NCI-H2029 treated with DMSO at 0.1 percent for 48 hours (cell line): Measurements from ENCODE around the gene NRAP.

ENCODE experiments used
- DNase-seq: peaks from one replicate; lab custom pipeline; 2025; lab: John Stamatoyannopoulos, UW

Gene NRAP

DNA sequence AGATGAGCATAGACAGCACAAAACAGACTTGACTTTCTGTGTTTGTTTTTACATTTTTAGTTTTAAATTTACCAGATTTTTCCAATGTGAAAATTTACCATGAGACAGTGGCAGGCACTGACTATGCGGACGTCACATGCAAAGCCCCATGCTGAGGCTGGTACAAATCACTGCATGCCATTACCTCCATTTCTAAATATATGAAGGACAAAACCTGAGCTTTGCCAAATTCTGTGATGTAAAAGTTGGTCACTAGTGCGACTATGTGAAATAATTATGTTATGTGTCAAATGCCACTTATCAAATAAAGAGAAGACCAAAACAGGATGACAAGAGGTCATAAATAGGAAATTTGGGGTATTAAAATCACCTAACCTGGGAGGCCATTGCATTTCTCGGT lies 22.1 kb downstream of the NRAP start:
- no peak for DNase-seq

DNA sequence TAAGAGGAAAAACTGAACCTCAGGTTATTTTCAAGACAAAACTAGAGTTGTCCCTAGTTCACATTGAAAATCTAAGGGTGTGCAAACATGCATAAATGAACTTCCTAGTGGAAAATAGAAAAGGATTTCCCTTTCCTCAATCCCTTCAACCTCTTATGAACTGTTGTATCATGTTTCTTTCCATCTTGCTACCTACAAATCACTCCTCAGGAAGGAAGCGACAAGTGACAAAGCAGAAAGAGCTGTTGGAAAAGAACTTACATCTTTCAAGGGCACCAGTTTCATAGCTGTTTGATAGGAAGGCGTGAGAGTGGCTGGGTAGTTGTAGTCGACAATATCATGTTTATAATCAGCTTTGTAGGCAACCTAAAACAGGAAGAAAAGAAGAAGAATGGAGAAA lies 23.9 kb downstream of the NRAP start:
- DNase-seq: no peak

GRCh38 chr10:113631684-113632367 lies 32.0 kb downstream of the NRAP start:
- DNase-seq: no peak

- no peak for DNase-seq
Measured at GRCh38 chr10:113630929-113631533, 32.8 kb downstream of the NRAP start.

DNA sequence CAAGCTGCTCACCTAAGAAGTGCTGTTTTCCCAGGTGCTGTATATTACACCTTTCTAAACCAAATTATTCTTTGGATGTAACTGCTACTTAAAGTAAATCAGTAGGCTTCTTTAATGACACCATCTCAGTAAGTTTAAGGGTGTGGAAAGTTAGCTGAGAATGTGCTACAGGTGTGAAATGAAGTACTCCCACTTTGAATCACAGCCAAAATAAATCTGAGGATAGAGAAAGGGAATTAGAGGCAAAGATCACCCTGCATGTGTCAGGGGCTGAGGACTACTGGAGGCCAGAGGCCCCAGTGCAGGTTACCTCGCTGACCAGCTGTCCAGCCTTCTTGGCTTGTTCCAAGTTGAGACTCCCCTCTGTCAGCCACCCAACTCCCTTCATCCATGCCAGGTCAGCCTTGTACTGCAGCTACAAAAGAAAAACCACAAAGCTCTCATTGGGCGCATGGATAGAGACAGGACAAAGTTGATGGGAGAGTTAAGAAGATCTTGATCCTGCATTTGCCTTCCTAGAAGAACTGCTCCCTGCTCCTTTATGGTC lies 35.2 kb downstream of the NRAP start:
- no peak for DNase-seq

- no peak for DNase-seq
Measured at GRCh38 chr10:113627836-113628235, 36.0 kb downstream of the NRAP start.

GRCh38 chr10:113626809-113627355 lies 37.0 kb downstream of the NRAP start:
- DNase-seq: no peak

DNA sequence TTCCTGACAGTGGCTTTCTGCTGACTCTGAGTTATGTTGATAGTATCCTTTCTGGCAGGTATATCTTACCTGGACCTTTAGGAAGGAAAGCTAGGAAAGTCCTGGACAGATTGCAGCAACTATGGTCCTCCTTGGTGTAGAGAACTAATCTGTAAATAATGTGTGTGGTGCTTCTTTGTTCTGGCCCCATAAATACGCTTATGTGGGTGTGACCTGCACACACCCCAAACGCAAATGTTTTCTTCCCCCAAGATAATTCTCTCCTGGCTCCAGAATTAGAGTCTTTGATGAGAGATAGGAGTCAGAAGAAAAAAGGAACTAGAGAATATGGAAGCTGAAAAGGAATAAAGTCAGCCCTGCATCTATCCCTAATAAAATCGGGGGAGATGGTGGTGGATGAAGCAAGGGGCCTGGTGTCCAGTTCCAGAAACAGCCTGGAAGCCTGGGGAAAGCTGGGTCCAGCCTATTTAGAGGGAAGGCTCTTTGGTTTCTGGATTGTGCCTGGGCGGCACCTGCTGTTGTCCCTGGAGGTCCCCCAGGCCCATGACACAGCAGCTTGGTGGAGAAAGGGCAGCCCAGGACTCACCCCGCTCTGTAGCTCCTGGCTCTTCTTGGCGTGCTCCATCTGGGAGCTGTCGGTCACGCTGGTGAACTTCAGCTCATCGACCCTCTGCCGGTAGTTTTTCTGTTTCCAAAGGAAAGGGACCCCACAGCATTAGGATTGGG lies 38.2 kb downstream of the NRAP start:
- DNase-seq: no peak

- DNase-seq: no peak
Measured at GRCh38 chr10:113622831-113623230, 41.0 kb downstream of the NRAP start.

DNA sequence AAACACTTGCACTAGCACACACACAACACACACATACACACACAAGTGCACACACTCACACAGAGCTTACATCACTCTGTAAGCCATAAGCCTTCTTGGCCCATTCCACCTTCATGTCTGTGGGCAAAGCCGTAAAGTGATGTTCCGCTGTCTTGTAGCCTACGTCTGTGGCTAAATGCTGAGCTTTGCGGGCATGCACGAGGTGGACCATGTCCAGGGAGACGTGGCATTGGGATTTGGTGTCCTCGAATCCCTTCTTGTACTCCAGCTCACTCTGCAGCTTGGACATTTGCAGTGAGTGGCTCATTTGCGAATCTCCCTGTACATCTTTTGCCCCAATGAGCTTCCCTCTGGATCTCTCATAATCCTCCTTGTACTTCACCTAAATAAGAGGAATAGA lies 42.0 kb downstream of the NRAP start:
- no peak for DNase-seq

- no peak for DNase-seq
Measured at GRCh38 chr10:113620936-113621335, 42.9 kb downstream of the NRAP start.

DNA sequence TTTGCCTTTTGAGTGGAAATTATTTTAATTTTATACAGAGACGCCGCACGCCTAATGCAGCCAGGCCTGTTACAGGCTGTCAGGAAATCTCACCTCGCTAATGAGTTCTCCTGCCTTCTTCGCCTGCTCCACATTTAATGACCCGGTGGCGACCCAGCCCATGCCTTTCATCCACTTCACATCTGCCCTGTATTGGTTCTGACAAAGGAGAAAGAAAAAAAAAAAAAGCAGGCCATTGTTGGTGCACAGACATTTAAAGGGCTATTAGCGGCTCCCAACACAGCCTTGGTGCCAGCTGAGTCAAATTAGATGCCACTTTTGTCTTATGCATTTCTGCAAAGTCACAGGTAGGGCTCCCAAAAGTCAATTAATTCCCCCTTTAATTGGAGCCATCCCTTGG lies 43.3 kb downstream of the NRAP start:
- DNase-seq: no peak

DNA sequence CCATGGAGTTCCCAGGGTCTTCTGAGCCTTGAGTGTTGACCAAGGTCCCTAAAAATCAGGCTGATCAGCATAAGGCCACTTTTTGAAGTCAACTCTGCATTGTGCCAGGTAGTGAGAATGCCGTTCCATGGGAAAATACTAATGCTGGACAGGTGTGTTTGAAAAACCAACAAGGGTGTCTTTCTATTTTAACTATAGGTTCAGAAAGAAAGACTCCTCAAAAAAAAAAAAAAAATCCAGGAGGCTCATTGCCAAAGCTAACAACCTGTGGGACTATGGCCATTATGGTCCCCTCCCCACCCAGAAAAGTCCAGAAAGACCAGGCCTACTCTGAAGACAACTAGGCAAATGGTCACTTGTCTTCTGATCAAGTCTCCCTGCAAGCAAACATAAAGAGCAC lies 44.4 kb downstream of the NRAP start:
- DNase-seq: no peak

- no peak for DNase-seq
Measured at GRCh38 chr10:113618338-113618737, 45.5 kb downstream of the NRAP start.

GRCh38 chr10:113617086-113617485 lies 46.8 kb downstream of the NRAP start:
- no peak for DNase-seq

DNA sequence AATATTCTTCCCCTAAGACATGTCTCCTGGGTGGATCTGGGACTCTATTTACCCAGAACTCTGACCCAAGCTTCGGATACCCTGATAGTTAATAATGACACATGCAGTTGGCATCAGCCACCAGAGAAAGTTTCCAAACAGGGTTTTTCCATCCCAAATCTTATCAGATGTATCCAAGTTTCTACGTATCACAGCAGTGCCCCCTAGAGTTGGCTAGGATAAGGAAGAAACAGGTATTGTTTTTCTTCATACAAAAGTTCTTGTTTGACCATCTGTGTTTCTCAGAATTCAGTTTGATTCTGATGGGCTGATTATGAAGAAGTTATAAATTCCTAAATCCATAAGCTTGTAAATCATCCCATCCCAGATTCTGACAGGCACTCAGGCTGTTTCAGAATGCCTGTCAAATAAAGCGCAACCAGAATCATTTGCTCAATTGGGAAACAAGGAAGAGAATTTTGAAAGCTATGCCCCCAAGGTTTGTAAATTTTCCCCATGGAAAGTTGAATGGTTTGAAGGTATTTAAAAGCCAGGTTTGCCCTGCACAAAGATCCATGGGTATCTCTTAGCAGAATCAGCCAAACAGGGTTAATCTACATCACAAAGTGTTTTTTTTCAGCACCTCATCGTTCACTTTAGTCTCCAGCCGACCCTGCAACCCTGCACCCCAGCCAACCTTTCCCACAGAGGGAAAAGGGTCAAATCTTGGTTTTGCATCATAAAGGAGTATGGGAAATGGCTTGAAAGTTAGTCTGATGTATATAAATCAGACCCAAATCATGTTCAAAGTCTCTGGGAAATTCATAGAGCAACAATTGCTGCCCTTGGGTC lies 47.4 kb downstream of the NRAP start:
- no peak for DNase-seq

GRCh38 chr10:113613977-113614690 lies 49.7 kb downstream of the NRAP start:
- no peak for DNase-seq

DNA sequence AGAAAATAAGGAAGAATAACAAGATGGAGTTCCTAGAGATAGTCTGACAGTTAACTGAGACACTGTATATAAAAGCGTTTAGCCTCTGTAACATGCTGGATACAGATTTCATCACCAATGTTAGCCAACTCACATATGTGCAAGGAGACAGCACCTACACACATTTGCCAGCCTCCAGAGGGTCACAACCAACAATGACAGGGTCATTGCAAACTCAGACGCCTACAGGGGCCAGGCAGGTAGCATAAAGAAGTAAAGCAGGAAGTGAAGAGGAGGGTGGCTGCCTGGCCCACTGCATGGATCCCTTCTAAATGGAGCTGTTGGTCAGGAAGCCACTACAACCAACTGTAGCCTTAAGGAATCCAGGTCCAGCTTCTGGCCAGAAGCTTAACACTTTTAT lies 50.4 kb downstream of the NRAP start:
- DNase-seq: no peak

DNA sequence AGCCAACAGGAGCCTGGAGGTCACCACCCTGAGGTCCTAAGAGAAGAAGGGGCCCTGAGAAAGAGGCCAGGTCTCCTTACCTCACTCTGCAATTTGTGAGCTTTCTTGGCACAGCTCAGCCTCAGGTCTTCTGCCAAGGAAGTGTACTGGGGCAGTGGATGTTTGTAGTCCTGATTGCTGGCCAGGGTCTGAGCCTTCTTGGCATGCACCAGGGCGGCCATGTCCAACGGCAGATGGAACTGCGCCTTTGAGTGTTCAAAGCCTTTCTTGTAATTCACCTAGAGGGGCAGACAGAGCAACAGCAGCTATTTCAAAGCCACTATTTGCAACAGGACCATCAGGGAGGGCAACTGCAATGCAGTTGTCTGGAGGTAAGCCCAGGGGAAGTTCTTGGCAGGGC lies 51.7 kb downstream of the NRAP start:
- DNase-seq: no peak

DNA sequence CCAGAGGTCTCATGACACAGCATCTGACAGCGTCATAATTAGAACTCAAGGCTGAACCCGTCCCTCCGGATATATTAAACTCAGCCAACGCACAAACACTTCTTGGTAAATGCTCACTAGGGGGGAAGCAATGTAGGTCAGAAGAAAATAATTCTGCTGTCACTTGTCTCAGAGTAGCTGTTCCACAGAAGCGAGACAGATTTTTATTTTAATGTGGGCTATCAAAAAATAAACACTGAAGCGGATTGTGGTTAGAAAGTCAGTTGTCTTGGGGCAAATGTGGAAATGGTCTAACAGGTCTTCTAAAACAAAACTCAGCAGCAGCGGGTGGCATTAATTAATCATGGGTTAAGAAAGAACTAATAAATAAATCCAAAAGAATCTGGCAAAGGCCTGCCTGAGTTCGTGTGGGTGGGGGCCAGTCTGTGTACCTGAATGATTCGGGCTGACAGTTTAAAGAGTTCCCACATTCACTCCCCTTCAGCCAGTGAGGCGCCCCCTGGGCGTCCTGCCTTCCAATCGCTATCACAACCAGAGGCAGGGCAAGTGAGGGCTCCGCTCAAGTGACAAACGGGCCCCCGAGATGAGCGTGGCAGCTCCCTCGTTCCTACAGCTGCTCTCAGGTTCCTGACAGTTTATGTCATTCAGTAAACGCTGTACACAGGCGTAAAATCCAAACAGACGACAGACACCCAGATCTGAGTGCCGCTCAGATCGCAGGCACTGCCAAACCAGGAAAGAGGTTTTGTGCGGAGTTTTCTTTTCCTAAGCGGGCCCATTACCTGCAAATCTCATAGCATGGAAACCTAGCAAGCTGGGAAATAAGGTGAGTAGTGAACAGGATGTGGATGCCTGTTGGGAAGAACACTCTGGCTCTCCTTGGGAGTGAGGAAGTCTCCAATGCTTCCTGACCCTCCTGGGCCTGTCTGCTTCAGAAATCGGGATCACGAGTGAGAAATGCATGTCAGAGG lies 52.9 kb downstream of the NRAP start:
- no peak for DNase-seq
